HG03521 (cell line): ENCODE measurements around the gene ZC3H14.

Experiments used
- ATAC-seq: cut with Tn5 transposase; IDR thresholded peaks from one replicate; pipeline ENCODE4 v1.9.1; 2021; ENCODE audit warnings: mild to moderate bottlenecking, moderate library complexity; ENCODE audit not compliant: unreplicated experiment

ZC3H14 gene

GRCh38 chr14:88551094-88551870 lies 11.6 kb upstream of the ZC3H14 start:
- ATAC-seq: no peak

GRCh38 chr14:88551980-88552431 lies 10.8 kb upstream of the ZC3H14 start:
- no peak for ATAC-seq

- no peak for ATAC-seq
Measured at GRCh38 chr14:88552876-88553275, 10.0 kb upstream of the ZC3H14 start.

- no peak for ATAC-seq
Measured at GRCh38 chr14:88553886-88554456, 8.9 kb upstream of the ZC3H14 start.

- ATAC-seq: no peak
Measured at GRCh38 chr14:88554457-88555286, 8.2 kb upstream of the ZC3H14 start, which contains the start of gene PTPN21. PTPN21 (minus strand) TSS chr14:88555007; CDS start chr14:88550417, 4,590 bp downstream.

- no peak for ATAC-seq
Measured at GRCh38 chr14:88556581-88556980, 6.3 kb upstream of the ZC3H14 start.

GRCh38 chr14:88559852-88560251 lies 3.0 kb upstream of the ZC3H14 start:
- ATAC-seq: no peak

- ATAC-seq: no peak
Measured at GRCh38 chr14:88562532-88562830, 356 bp upstream of the ZC3H14 start.

GRCh38 chr14:88563845-88564244 lies 1.0 kb downstream of the ZC3H14 start:
- no peak for ATAC-seq

- no peak for ATAC-seq
Measured at GRCh38 chr14:88565427-88565826, 2.6 kb downstream of the ZC3H14 start.

- no peak for ATAC-seq
Measured at GRCh38 chr14:88568196-88568595, 5.4 kb downstream of the ZC3H14 start.

GRCh38 chr14:88572117-88572516 lies 9.3 kb downstream of the ZC3H14 start:
- ATAC-seq: no peak

- no peak for ATAC-seq
Measured at GRCh38 chr14:88576222-88576621, 13.4 kb downstream of the ZC3H14 start.

- no peak for ATAC-seq
Measured at GRCh38 chr14:88584451-88584850, 21.6 kb downstream of the ZC3H14 start.

GRCh38 chr14:88588081-88588480 lies 25.2 kb downstream of the ZC3H14 start:
- no peak for ATAC-seq

GRCh38 chr14:88590173-88590572 lies 27.3 kb downstream of the ZC3H14 start:
- ATAC-seq: no peak

GRCh38 chr14:88592031-88592430 lies 29.2 kb downstream of the ZC3H14 start:
- ATAC-seq: no peak

- no peak for ATAC-seq
Measured at GRCh38 chr14:88597038-88597437, 34.2 kb downstream of the ZC3H14 start.

- ATAC-seq: no peak
Measured at GRCh38 chr14:88597601-88598000, 34.8 kb downstream of the ZC3H14 start.

- ATAC-seq: no peak
Measured at GRCh38 chr14:88598097-88598675, 35.3 kb downstream of the ZC3H14 start.

GRCh38 chr14:88599326-88599725 lies 36.5 kb downstream of the ZC3H14 start:
- ATAC-seq: peak; percentile 33
